GM12878 (cell line): Measurements from ENCODE around the gene LYVE1.

Experiments
- CBX3 ChIP-seq: fragments of 200-600 bp; sonication (generic); IDR thresholded peaks from 2 replicates; pipeline ENCODE4 v1.6.1; 2016; ENCODE audit warnings: low read depth, borderline replicate concordance
- CHD1 ChIP-seq: IDR thresholded peaks from 2 replicates; pipeline ENCODE4 v1.6.1; 2012; ENCODE audit warnings: low read depth, low read length, improper control_type of control experiment
- EP300 ChIP-seq, 2 experiments: fragments of 150-350 bp in 1 of 2; IDR thresholded peaks; 2 replicates each; pipeline ENCODE4 v1.6.1; 2011 to 2012; ENCODE audit warnings: low read depth in 2 of 2, low read length in 2 of 2, borderline replicate concordance in 1 of 2, improper control_type of control experiment in 1 of 2, inconsistent platforms in 1 of 2; ENCODE audit not compliant: control insufficient read depth in 1 of 2
- PAX8 ChIP-seq: fragments of 450-650 bp; IDR thresholded peaks from 2 replicates; pipeline ENCODE4 v1.6.1; 2017; ENCODE audit warnings: mild to moderate bottlenecking, moderate library complexity
- POLR2A ChIP-seq: IDR thresholded peaks from 2 replicates; pipeline ENCODE4 v1.6.1; 2011; ENCODE audit warnings: low read depth, mild to moderate bottlenecking, low read length
- RB1 ChIP-seq: fragments of 450-650 bp; formaldehyde crosslinking; IDR thresholded peaks from 2 replicates; pipeline ENCODE4 v1.6.1; 2017; ENCODE audit warnings: mild to moderate bottlenecking, borderline replicate concordance
- SMARCA5 ChIP-seq: fragments of 450-650 bp; IDR thresholded peaks from 2 replicates; pipeline ENCODE4 v1.6.1; 2017; ENCODE audit warnings: mild to moderate bottlenecking
- TARDBP ChIP-seq: IDR thresholded peaks from 2 replicates; pipeline ENCODE4 v1.6.1; 2016; ENCODE audit warnings: borderline replicate concordance
- TF ChIP-seq, protein P1 (sequence below), 3 experiments: IDR thresholded peaks in 2 of 3; conservative IDR thresholded peaks in 1 of 3; 2 replicates each; pipeline ENCODE4 v1.5.1; 2011; ENCODE audit warnings: low read depth in 3 of 3, low read length in 3 of 3, mild to moderate bottlenecking in 3 of 3, control low read depth in 2 of 3, moderate library complexity in 2 of 3, inconsistent platforms in 1 of 3, mixed read lengths in 1 of 3; ENCODE audit not compliant: control insufficient read depth in 2 of 3, insufficient read depth in 1 of 3; ENCODE audit errors: extremely low read depth in 1 of 3
- TF ChIP-seq, protein P2 (sequence below): IDR thresholded peaks from 2 replicates; pipeline ENCODE4 v1.6.1; 2011; ENCODE audit warnings: borderline replicate concordance, low read depth, mild to moderate bottlenecking, moderate library complexity, low read length; ENCODE audit not compliant: insufficient read depth, poor library complexity, severe bottlenecking
- TF ChIP-seq, protein P3 (sequence below): fragments of 450-650 bp; IDR thresholded peaks from 2 replicates; pipeline ENCODE4 v1.6.1; 2016; ENCODE audit warnings: mild to moderate bottlenecking

DNA sequence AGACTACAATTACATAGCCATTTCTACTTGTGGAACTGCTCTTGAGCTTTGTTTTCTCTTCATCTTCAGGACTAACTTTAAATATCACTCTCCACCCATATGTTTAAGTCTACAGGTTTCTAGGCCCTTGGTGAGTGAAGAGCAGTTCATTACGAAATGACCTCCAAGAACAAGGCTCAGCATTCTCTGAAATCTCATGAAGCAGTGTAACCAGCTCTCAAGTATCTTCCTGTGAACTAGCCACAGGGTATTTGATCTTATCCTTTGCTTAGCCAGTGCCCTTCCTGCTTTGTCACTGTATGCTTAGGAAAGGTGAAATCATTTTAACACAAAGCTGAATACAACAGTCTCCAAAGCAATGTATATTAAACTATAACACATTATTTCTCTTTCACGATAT lies 20.4 kb upstream of the LYVE1 start:
- TF ChIP-seq, protein P1, sequence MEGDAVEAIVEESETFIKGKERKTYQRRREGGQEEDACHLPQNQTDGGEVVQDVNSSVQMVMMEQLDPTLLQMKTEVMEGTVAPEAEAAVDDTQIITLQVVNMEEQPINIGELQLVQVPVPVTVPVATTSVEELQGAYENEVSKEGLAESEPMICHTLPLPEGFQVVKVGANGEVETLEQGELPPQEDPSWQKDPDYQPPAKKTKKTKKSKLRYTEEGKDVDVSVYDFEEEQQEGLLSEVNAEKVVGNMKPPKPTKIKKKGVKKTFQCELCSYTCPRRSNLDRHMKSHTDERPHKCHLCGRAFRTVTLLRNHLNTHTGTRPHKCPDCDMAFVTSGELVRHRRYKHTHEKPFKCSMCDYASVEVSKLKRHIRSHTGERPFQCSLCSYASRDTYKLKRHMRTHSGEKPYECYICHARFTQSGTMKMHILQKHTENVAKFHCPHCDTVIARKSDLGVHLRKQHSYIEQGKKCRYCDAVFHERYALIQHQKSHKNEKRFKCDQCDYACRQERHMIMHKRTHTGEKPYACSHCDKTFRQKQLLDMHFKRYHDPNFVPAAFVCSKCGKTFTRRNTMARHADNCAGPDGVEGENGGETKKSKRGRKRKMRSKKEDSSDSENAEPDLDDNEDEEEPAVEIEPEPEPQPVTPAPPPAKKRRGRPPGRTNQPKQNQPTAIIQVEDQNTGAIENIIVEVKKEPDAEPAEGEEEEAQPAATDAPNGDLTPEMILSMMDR (IDR thresholded peaks at IDR 0.05 in 2 of 3, conservative IDR thresholded peaks at IDR 0.05 in 1 of 3; ENCODE audit: control insufficient read depth in 2 of 3, extremely low read depth in 1 of 3, insufficient read depth in 1 of 3, low read depth in 3 of 3, low read length in 3 of 3) = no peak
- TF ChIP-seq EP300 (IDR thresholded peaks at IDR 0.05; ENCODE audit: borderline replicate concordance in 1 of 2, control insufficient read depth in 1 of 2, low read depth in 2 of 2, low read length in 2 of 2) (no peak), CHD1 (no peak), RB1 (no peak), CBX3 (no peak), POLR2A (no peak), SMARCA5 (no peak), TARDBP (no peak), PAX8 (no peak)
- TF ChIP-seq, protein P2, sequence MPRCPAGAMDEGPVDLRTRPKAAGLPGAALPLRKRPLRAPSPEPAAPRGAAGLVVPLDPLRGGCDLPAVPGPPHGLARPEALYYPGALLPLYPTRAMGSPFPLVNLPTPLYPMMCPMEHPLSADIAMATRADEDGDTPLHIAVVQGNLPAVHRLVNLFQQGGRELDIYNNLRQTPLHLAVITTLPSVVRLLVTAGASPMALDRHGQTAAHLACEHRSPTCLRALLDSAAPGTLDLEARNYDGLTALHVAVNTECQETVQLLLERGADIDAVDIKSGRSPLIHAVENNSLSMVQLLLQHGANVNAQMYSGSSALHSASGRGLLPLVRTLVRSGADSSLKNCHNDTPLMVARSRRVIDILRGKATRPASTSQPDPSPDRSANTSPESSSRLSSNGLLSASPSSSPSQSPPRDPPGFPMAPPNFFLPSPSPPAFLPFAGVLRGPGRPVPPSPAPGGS = no peak
- TF ChIP-seq, protein P3, sequence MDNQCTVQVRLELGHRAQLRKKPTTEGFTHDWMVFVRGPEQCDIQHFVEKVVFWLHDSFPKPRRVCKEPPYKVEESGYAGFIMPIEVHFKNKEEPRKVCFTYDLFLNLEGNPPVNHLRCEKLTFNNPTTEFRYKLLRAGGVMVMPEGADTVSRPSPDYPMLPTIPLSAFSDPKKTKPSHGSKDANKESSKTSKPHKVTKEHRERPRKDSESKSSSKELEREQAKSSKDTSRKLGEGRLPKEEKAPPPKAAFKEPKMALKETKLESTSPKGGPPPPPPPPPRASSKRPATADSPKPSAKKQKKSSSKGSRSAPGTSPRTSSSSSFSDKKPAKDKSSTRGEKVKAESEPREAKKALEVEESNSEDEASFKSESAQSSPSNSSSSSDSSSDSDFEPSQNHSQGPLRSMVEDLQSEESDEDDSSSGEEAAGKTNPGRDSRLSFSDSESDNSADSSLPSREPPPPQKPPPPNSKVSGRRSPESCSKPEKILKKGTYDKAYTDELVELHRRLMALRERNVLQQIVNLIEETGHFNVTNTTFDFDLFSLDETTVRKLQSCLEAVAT = no peak
